Retinal pigment epithelial cell (primary cell): ENCODE measurements around the gene CYTL1.

ENCODE experiments used
- DNase-seq: peaks from one replicate; pipeline ENCODE4 v3.0.0-alpha.2; 2010; ENCODE audit warnings: low read depth
- H3K4me3 ChIP-seq: 2 replicates; pipeline ENCODE4 v1.5.1; 2011; ENCODE audit warnings: mild to moderate bottlenecking, low read length, control low read depth, moderate library complexity
- CTCF ChIP-seq: conservative IDR thresholded peaks from 2 replicates; pipeline ENCODE4 v1.5.1; 2011; ENCODE audit warnings: low read depth, low read length, control low read depth, inconsistent platforms

The CYTL1 gene

GRCh38 chr4:4985844-4986243 is 33.4 kb downstream of the CYTL1 start:
- TF ChIP-seq CTCF: peak; percentile 41
- no peak overlapping the region for H3K4me3 ChIP-seq
- DNase-seq: no peak

- no peak for TF ChIP-seq CTCF
- no peak for DNase-seq
- no peak overlapping the region for H3K4me3 ChIP-seq
Measured at GRCh38 chr4:4985036-4985435, 34.2 kb downstream of the CYTL1 start.

DNA sequence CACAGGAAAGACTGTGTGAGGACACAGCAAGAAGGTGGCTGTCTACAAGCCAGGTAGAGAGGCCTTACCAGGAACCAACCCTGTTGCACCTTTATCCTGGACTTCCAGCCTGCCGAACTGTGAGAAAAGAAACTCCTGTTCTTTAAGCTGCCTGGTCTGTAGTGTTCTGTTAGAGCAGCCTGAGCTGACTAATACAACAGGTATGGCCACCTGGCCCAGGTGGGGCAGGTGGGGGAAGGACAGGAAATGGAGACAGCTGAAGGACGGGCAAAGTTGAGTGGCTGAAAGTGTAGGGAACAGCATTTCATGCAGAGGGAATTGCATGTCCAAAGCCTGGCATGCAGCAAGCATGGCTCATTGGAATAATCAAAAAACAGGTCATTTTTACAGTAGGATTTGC is 35.1 kb downstream of the CYTL1 start:
- TF ChIP-seq CTCF: no peak
- H3K4me3 ChIP-seq: no peak overlapping the region
- no peak for DNase-seq

GRCh38 chr4:4981827-4982226 is 37.4 kb downstream of the CYTL1 start:
- no peak for DNase-seq
- no peak for TF ChIP-seq CTCF
- H3K4me3 ChIP-seq: no peak overlapping the region

GRCh38 chr4:4981427-4981826 is 37.8 kb downstream of the CYTL1 start:
- TF ChIP-seq CTCF: no peak
- DNase-seq: no peak
- no peak overlapping the region for H3K4me3 ChIP-seq

- no peak for DNase-seq
- no peak for TF ChIP-seq CTCF
- no peak overlapping the region for H3K4me3 ChIP-seq
Measured at GRCh38 chr4:4980621-4981230, 38.5 kb downstream of the CYTL1 start.

GRCh38 chr4:4979971-4980370 is 39.3 kb downstream of the CYTL1 start:
- no peak overlapping the region for H3K4me3 ChIP-seq
- TF ChIP-seq CTCF: no peak
- no peak for DNase-seq
